Brain microvascular endothelial cell (primary cell): ENCODE measurements around the gene SLC49A3.

ENCODE experiments used
- DNase-seq: peaks from one replicate; pipeline ENCODE4 v3.0.0-alpha.2; 2020
- H3K27ac ChIP-seq: fragments of 250-450 bp; sonication (Bioruptor Pico); 2 replicates; pipeline ENCODE4 v1.5.1; 2020; ENCODE audit warnings: mild to moderate bottlenecking, moderate library complexity
- H3K27me3 ChIP-seq: fragments of 250-450 bp; sonication (Bioruptor Pico); replicated peaks from 2 replicates; pipeline ENCODE4 v1.5.1; 2020; ENCODE audit warnings: mild to moderate bottlenecking
- H3K36me3 ChIP-seq: fragments of 250-450 bp; sonication (Bioruptor Pico); replicated peaks from 2 replicates; pipeline ENCODE4 v1.5.1; 2020; ENCODE audit warnings: mild to moderate bottlenecking
- H3K4me3 ChIP-seq: 2 replicates; pipeline ENCODE4 v1.5.1; 2011; ENCODE audit warnings: low read depth, mild to moderate bottlenecking, control low read depth, low read length, moderate library complexity
- CTCF ChIP-seq: IDR thresholded peaks from 2 replicates; pipeline ENCODE4 v1.5.1; 2011; ENCODE audit warnings: low read depth, mild to moderate bottlenecking, moderate library complexity, low read length, control low read depth, inconsistent platforms; ENCODE audit errors: missing control alignments
- in situ Hi-C: cut with HindIII; loops from 2 replicates; pipeline ENCODE4 v1.10.0; 2017; ENCODE audit warnings: low sequenced_read_pairs, low pct_ligation_motif_present

Gene SLC49A3

GRCh38 chr4:710916-711315 lies 22.0 kb upstream of the SLC49A3 start:
- no peak overlapping the region for H3K27ac ChIP-seq
- no peaks in the 10 kb centered on the region for H3K27me3 ChIP-seq
- H3K36me3 ChIP-seq: peaks cover 11% of the 10 kb centered on the region
- TF ChIP-seq CTCF: no peak
- in situ Hi-C loops: no loop called here
- no peak overlapping the region for H3K4me3 ChIP-seq
- no peak for DNase-seq

DNA sequence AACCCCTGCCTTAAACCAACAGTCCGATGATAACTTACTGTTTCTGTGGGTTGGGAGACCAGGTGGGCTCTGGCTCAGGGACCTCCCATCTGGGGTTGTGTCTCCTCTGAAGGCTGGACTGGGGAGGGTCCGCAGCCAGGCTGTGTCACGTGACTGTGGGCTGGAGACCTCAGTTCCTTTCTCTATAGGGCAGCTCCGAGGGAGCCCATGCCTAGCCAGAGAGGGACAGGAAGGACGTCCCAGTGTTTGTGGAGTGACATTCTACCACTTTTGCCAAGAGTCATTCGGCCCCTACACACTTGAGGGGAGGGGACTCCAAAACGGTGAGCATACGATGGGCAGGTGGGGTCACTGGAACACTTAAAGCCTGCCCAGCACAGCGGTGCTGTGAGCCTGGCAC lies 21.2 kb upstream of the SLC49A3 start:
- in situ Hi-C loops: no loop called here
- H3K27me3 ChIP-seq: no peaks in the 10 kb centered on the region
- H3K36me3 ChIP-seq: peaks cover 14% of the 10 kb centered on the region
- DNase-seq: no peak
- H3K27ac ChIP-seq: no peak overlapping the region
- no peak for TF ChIP-seq CTCF
- H3K4me3 ChIP-seq: no peak overlapping the region

DNA sequence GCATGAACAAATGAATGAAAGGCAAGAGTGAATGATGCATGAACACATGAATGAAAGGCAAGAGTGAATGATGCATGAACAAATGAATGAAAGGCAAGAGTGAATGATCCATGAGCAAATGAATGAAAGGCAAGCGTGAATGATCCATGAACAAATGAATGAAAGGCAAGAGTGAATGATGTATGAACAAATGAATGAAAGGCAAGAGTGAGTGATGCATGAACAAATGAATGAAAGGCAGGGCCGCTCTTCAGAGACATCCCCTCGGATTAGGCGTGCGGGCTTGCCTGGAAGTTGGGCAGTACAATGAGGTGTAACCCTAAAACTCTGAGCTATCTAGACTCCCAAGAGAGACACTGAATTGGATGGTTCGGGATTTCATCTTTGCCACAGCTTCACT lies 20.4 kb upstream of the SLC49A3 start:
- H3K4me3 ChIP-seq: no peak overlapping the region
- H3K36me3 ChIP-seq: peaks cover 11% of the 10 kb centered on the region
- TF ChIP-seq CTCF: no peak
- H3K27me3 ChIP-seq: no peaks in the 10 kb centered on the region
- no peak overlapping the region for H3K27ac ChIP-seq
- in situ Hi-C loops: no loop called here
- DNase-seq: no peak

DNA sequence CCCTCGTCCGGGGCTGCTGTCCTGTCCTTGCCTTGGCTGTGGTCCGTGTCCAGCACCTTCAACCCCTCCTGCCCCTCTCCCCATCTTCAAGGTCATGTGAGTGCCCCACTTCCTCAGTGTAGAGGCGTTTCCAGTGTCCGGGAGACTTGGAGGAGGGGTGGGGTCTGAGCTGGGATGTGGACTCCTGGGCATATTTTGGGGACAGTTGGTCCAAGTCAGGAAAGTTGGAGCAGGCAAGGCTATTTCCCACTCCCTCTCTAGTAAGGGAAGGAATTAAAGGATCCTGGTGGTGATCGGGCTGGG lies 19.6 kb upstream of the SLC49A3 start:
- TF ChIP-seq CTCF: no peak
- no peaks in the 10 kb centered on the region for H3K27me3 ChIP-seq
- in situ Hi-C loops: no loop called here
- no peak for DNase-seq
- H3K36me3 ChIP-seq: peaks cover 7% of the 10 kb centered on the region
- H3K4me3 ChIP-seq: no peak overlapping the region
- no peak overlapping the region for H3K27ac ChIP-seq

DNA sequence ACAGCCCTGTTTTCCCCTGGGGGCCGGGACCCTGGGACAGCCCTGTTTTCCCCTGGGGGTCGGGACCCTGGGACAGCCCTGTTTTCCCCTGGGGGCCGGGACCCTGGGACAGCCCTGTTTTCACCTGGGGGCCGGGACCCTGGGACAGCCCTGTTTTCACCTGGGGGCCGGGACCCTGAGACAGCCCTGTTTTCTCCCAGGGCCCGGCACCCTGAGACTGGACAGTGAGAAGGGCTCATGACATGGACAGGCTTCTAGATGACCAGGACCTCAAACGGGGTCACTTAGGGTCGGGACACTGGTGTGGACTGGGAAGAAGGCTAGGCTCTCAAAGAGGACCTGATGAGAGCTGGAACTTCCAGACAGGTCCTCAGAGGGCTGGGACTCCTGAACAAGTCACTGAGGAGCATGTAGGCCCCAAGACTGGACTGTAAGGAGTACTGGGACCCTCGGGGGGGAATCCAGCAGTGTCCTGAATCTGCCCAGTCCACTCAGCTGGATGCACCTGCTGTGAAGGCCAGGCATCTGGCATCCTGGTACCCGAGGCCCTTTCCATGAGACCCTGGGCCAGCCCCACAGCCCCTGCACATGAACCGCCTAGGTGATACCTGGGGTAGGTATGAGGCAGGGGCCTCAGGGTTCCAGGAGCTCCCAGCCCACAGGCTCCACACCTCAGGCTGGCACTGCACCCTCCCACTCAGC lies 19.1 kb upstream of the SLC49A3 start:
- Histone ChIP-seq H3K27ac (no peak overlapping the region), H3K4me3 (no peak overlapping the region), H3K36me3 (peaks cover 7% of the 10 kb centered on the region), H3K27me3 (no peaks in the 10 kb centered on the region)
- TF ChIP-seq CTCF: no peak
- no peak for DNase-seq
- in situ Hi-C loops: no loop called here
